Urinary bladder (tissue), 4 donors: ENCODE data around the gene EPHA6. TPM values are rescaled to one million over a fixed set of nuclear protein-coding genes. Genes with fewer than 3 reads are reported as not detected.
A peak's percentile ranks its signal among the peaks of the same experiment; 100 is the strongest.

Source experiments
- DNase-seq: peaks from one replicate; pipeline ENCODE4 v3.0.0-alpha.2; 2015; ENCODE audit errors: extremely low spot score
- H3K27ac ChIP-seq: one replicate; pipeline ENCODE4 v1.5.1; 2013; ENCODE audit warnings: low read depth, mild to moderate bottlenecking, moderate library complexity
- H3K36me3 ChIP-seq: one replicate; pipeline ENCODE4 v1.6.1; 2013; ENCODE audit warnings: mild to moderate bottlenecking, moderate library complexity; ENCODE audit not compliant: insufficient read depth
- H3K4me1 ChIP-seq: one replicate; pipeline ENCODE4 v1.6.1; 2013; ENCODE audit warnings: mild to moderate bottlenecking, moderate library complexity; ENCODE audit not compliant: insufficient read depth
- H3K4me3 ChIP-seq: one replicate; pipeline ENCODE4 v1.5.1; 2013; ENCODE audit warnings: low read depth, low read length
- whole genome bisulfite sequencing: extraction: QIAGEN DNeasy Blood & Tissue Kit; methylation state at CpG from one replicate; pipeline ENCODE4 v1.1.7; 2013; 5-methylcytosine and 5-hydroxymethylcytosine counted together
- polyA plus RNA-seq: library from polyadenylated mRNA; stranded (reverse); fragments of 200-250 nt; gene quantifications from one replicate; pipeline ENCODE4 v1.2.3, GENCODE V29; 2013
- total RNA-seq: library from RNA; depleted of rRNA; stranded (reverse); fragments of >200 nt; gene quantifications from one replicate; pipeline ENCODE4 v1.2.3, GENCODE V29; 2014
- donor health status: healthy with polysubstance abuse.
- donor health status: healthy.

EPHA6 gene
- total and polyA plus RNA-seq, 2 donors: 2.5 to 15.9 TPM

- WGBS: 72% methylated on average over 2 of the region's 2 CpGs
- Histone ChIP-seq H3K27ac (no peak overlapping the region), H3K4me1 (no peaks in the 10 kb centered on the region), H3K36me3 (no peaks in the 10 kb centered on the region), H3K4me3 (no peak overlapping the region)
- DNase-seq: no peak
Measured at GRCh38 chr3:97692831-97693230, 878.4 kb downstream of the EPHA6 start.

GRCh38 chr3:97694876-97695275 lies 880.5 kb downstream of the EPHA6 start:
- Histone ChIP-seq H3K4me3 (no peak overlapping the region), H3K27ac (no peak overlapping the region), H3K4me1 (no peaks in the 10 kb centered on the region), H3K36me3 (no peaks in the 10 kb centered on the region)
- 84% methylated on average over 1 of the region's 1 CpG for WGBS
- no peak for DNase-seq

- Histone ChIP-seq H3K4me1 (no peaks in the 10 kb centered on the region), H3K27ac (no peak overlapping the region), H3K36me3 (no peaks in the 10 kb centered on the region), H3K4me3 (no peak overlapping the region)
- WGBS: 47% methylated on average over 5 of the region's 5 CpGs
- DNase-seq: no peak
Measured at GRCh38 chr3:97698691-97699090, 884.3 kb downstream of the EPHA6 start.

GRCh38 chr3:97699889-97700288 lies 885.5 kb downstream of the EPHA6 start:
- no peak for DNase-seq
- no peak overlapping the region for H3K27ac ChIP-seq

GRCh38 chr3:97705764-97706163 lies 891.4 kb downstream of the EPHA6 start:
- no peak for DNase-seq
- Histone ChIP-seq H3K4me1 (no peaks in the 10 kb centered on the region), H3K4me3 (no peak overlapping the region), H3K36me3 (no peaks in the 10 kb centered on the region), H3K27ac (no peak overlapping the region)
- 28% methylated on average over 2 of the region's 2 CpGs for WGBS

More at GRCh38 chr3:97699889-97700288, 885.5 kb downstream of the EPHA6 start:
- WGBS: 96% methylated on average over 2 of the region's 2 CpGs
- Histone ChIP-seq H3K4me3 (no peak overlapping the region), H3K36me3 (no peaks in the 10 kb centered on the region), H3K4me1 (no peaks in the 10 kb centered on the region)

- 89% methylated on average over 4 of the region's 4 CpGs for WGBS
Measured at GRCh38 chr3:97706226-97706625, 891.8 kb downstream of the EPHA6 start.

GRCh38 chr3:97711654-97712053 lies 897.3 kb downstream of the EPHA6 start:
- Histone ChIP-seq H3K27ac (no peak overlapping the region), H3K4me1 (no peaks in the 10 kb centered on the region), H3K36me3 (no peaks in the 10 kb centered on the region), H3K4me3 (no peak overlapping the region)
- DNase-seq: no peak

More at GRCh38 chr3:97706226-97706625, 891.8 kb downstream of the EPHA6 start:
- Histone ChIP-seq H3K36me3 (no peaks in the 10 kb centered on the region), H3K4me3 (no peak overlapping the region), H3K27ac (no peak overlapping the region), H3K4me1 (no peaks in the 10 kb centered on the region)
- no peak for DNase-seq

- no peak overlapping the region for H3K4me3 ChIP-seq
- 61% methylated on average over 3 of the region's 3 CpGs for WGBS
- DNase-seq: no peak
- H3K36me3 ChIP-seq: no peaks in the 10 kb centered on the region
- H3K27ac ChIP-seq: no peak overlapping the region
- no peaks in the 10 kb centered on the region for H3K4me1 ChIP-seq
Measured at GRCh38 chr3:97712919-97713318, 898.5 kb downstream of the EPHA6 start.

- Histone ChIP-seq H3K36me3 (no peaks in the 10 kb centered on the region), H3K27ac (no peak overlapping the region), H3K4me3 (no peak overlapping the region), H3K4me1 (no peaks in the 10 kb centered on the region)
- 71% methylated on average over 1 of the region's 1 CpG for WGBS
- DNase-seq: no peak
Measured at GRCh38 chr3:97713634-97714033, 899.2 kb downstream of the EPHA6 start.

- Histone ChIP-seq H3K27ac (no peak overlapping the region), H3K4me1 (no peaks in the 10 kb centered on the region), H3K36me3 (no peaks in the 10 kb centered on the region), H3K4me3 (no peak overlapping the region)
- DNase-seq: peak; percentile 60
- WGBS: 4% methylated on average over 7 of the region's 7 CpGs
Measured at GRCh38 chr3:97719156-97719821, 904.9 kb downstream of the EPHA6 start.

- H3K27ac ChIP-seq: no peak overlapping the region
- H3K4me3 ChIP-seq: no peak overlapping the region
- no peaks in the 10 kb centered on the region for H3K36me3 ChIP-seq
- no peaks in the 10 kb centered on the region for H3K4me1 ChIP-seq
- 66% methylated on average over 2 of the region's 2 CpGs for WGBS
- no peak for DNase-seq
Measured at GRCh38 chr3:97720417-97720816, 906.0 kb downstream of the EPHA6 start.

- Histone ChIP-seq H3K4me3 (no peak overlapping the region), H3K27ac (no peak overlapping the region), H3K36me3 (no peaks in the 10 kb centered on the region), H3K4me1 (no peaks in the 10 kb centered on the region)
- no peak for DNase-seq
- 83% methylated on average over 2 of the region's 2 CpGs for WGBS
Measured at GRCh38 chr3:97721446-97721845, 907.1 kb downstream of the EPHA6 start.

- H3K36me3 ChIP-seq: no peaks in the 10 kb centered on the region
- DNase-seq: no peak
- no peaks in the 10 kb centered on the region for H3K4me1 ChIP-seq
- H3K27ac ChIP-seq: no peak overlapping the region
- H3K4me3 ChIP-seq: no peak overlapping the region
- WGBS: 40% methylated on average over 3 of the region's 3 CpGs
Measured at GRCh38 chr3:97736928-97737327, 922.5 kb downstream of the EPHA6 start.

- Histone ChIP-seq H3K36me3 (no peaks in the 10 kb centered on the region), H3K4me1 (no peaks in the 10 kb centered on the region), H3K4me3 (no peak overlapping the region), H3K27ac (no peak overlapping the region)
- DNase-seq: no peak
- WGBS: 38% methylated on average over 1 of the region's 1 CpG
Measured at GRCh38 chr3:97738761-97739160, 924.4 kb downstream of the EPHA6 start.

- Histone ChIP-seq H3K4me1 (no peaks in the 10 kb centered on the region), H3K27ac (no peak overlapping the region), H3K4me3 (no peak overlapping the region), H3K36me3 (no peaks in the 10 kb centered on the region)
- 88% methylated on average over 3 of the region's 3 CpGs for WGBS
- no peak for DNase-seq
Measured at GRCh38 chr3:97742036-97742435, 927.6 kb downstream of the EPHA6 start.
